T-helper 9 cell (primary cell): ENCODE data around the gene FTCD.
"Not testable (repeated sequence)": the region's sequence is repeated elsewhere in the genome, so short reads cannot be mapped to it uniquely, and the experiment has no call there.

Experiments used
- DNase-seq: peaks from one replicate; pipeline ENCODE4 v3.0.0-alpha.2; 2020

The FTCD gene

DNA sequence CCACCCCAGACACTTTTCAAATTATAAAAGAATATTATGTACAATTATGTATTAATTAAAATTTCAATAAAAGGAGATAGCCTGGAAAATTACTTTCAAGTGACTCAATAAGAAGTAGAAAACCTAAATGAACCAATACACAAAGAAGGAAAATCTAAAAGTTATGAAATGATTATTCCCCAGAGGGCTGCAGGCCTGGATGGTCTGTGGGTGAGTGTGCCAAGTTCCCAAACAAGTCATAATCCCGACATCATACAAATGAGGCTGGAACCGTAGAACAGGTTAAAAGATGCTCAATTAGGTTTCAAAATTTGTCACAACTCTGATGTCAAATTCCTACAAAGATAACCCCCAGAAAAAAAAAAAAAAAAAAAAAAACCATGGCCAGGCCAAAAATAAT lies 16.2 kb upstream of the FTCD start:
- no peak for DNase-seq

DNA sequence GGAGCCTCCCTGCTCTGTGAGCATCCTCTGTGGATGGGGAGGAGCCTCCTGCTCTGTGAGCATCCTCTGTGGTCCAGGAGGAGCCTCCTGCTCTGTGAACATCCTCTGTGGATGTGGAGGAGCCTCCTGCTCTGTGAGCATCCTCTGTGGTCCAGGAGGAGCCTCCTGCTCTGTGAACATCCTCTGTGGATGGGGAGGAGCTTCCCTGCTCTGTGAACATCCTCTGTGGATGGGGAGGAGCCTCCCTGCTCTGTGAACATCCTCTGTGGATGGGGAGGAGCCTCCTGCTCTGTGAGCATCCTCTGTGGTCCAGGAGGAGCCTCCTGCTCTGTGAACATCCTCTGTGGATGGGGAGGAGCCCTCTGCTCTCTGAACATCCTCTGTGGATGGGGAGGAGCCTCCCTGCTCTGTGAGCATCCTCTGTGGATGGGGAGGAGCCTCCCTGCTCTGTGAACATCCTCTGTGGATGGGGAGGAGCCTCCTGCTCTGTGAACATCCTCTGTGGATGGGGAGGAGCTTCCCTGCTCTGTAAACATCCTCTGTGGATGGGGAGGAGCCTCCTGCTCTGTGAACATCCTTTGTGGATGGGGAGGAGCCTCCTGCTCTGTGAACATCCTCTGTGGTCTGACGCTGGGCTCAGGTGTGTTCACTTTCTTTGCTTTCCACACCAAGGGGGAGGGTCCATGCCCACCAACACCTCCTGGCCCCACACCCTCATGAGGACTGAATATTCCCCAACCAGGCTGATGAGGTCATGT lies 15.2 kb upstream of the FTCD start:
- DNase-seq = not testable (repeated sequence)

DNA sequence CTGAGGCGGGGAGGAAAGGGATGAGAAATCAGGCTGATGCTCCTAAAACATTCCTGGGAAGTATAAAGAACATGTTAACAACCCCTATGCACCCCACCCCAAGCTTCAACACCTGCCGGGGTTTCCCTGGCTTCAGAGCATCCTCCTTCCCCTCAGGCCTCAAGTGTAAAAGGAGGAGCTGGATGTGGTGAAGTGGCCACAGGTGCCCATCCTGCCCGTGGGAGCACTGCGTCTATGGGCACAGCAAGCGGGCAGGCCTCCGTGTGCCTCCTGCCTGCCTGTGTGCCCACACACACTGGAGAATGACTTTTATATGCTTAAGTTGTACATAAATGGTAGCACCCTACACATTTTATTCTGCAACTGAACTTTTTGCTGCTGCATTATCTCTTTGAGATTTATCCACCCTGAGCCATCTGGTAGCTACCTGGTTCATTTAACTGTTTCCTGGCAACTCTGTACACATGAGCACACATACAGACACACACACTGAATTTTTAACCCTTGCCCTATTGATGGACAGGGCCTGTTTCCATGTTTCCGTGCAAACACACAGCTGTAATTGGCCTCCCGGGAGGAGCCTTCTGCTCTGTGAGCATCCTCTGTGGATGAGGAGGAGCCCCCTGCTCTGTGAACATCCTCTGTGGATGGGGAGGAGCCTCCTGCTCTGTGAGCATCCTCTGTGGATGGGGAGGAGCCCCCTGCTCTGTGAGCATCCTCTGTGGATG lies 13.4 kb upstream of the FTCD start:
- DNase-seq = no peak

DNA sequence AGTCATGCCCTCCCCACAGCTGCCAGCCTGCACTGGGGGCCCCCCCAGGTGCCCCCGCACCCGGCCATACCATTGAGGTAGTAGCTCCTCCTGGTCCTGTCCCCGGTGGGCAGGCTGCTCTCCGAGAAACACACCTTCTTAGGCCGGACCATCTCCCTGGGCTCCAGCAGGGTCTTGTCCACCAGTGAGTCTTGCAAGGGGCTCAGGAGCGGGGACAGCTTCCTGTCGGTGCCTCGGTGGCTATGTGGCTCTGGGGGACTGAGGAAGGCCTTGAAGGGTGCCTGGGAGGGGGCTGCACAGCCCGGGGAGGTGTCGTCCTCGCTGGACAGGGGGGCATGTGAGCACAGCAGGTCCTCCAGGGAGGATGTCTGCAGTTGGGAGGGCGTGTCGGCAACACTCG lies 12.9 kb upstream of the FTCD start:
- no peak for DNase-seq

DNA sequence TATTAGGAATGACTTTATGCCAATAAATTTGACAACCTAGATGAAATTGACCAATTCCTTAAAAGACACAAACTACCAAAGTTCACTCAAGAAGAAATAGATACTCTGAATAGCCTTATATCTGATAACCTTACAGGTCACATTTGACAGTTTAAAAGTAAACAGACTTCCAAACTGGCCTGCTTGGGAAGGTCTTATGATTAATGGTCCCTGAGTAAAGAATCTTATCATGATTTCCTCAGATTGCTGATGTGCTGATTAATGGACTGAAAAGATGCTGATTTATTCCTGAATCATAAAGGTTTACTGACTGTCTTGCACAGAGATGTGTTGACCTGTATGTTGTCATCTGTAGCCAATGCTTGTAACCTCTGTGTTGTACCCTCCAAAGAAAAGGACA lies 9.7 kb upstream of the FTCD start:
- DNase-seq = no peak

DNA sequence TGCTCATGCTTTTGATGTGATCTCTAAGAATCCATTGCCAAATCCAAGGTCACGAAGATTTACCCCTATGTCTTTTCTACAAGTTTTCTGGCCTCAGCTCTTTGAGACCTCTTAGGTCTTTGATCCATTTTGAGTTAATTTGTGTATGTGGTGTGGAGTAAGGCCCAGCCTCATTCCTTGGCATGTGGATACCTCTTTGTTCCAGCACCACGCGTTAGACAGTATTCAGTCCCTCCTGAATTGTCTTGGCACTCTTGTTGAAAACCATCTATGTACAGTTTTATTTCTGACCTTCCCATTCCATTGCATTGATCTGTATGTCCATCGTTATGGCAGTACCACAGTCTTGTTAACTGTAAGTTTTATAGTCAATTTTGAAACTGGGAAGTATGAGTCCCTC lies 8.0 kb upstream of the FTCD start:
- DNase-seq = no peak

DNA sequence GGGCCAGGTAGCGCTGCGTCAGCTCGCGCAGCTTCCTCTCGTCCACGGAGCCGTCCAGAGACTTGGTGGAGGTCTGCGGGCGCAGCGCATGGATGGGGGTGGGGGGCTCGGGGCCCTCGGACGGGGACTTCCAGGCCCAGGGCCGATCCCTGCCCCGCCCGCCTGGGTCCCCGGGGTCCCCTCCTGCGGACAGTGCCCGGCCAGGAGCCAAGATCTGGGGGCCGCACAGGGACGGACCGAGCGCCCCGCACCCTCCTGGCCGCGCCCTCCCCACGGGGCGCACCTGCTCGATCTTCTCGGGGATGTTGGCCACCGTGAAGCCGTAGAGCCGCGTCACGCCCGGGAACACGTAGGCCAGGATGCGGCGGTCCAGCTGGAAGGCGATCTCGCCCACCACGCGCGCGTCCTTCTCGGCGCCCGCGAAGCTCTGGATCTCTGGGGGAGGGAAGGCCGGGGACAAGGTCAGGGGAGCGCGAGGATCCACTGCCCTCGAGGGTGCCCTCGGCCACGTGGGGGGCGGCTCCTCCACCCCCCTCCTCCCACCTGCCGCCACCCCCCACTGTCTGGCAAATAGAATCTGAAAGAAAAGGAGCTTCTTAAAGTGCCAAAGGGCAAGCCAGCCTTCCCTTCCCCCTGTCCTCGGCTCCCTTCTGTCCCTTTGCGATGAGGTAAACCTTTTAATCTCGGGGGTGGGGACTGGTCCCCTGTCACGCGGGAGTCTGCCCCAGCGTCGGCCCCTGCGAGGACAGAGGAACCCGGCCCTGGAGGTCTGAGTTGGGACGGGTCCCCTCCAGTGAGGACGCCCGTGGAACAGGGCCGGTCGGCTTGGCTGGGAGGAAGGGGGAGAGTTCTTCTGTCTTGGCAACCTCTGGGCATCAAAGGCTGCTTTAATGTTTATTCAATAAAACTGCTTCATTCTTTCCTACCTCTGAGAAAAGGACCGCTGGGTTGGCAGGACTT lies 6.5 kb upstream of the FTCD start:
- DNase-seq = no peak

DNA sequence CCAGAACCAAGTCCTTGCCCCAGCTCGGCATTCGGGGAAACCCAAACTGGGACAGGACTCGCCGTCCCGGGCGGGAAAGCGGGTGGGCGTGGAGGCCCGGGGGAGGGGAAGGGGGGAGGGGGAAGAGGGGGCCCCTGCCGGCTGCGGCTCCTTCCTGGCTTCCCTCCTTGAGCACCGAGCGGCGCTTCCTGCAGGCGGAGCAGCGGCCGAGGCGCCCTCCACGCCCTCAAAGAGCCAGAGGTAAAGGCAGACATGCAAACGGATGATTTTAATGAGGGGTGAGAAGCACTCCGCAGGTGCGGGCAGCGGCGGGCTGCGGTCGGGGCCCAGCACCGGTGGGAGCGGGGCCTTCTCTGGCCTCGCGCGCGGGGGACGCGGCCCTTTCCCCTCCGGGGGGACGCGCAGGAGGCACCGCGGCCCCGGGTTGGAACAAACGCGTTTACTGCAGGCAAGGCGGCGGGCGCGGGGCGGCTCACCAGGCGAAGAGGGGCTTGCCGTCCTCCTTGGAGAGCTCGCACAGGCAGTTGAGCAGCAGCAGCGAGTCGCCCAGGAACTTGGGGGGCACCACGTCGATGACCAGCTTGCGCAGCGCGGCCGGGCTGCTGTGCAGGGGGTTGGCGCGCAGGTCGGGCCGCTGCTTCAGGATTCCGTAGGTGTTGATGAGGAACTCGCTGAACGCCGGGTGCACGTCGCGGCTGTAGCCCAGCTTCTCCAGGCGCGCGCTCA lies 5.7 kb upstream of the FTCD start:
- no peak for DNase-seq

DNA sequence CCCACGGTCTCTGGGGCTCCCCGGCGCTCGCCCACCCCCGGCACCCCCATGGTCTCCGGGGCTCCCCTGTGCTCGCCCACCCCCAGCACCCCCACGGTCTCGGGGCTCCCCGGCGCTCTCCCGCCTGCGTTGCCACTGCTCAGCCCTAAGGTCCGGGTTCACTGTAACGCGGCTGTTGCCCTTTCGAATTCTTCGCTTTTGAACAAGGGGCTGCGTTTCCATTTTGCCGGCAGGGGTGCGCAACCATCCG lies 5.2 kb upstream of the FTCD start:
- DNase-seq = no peak

DNA sequence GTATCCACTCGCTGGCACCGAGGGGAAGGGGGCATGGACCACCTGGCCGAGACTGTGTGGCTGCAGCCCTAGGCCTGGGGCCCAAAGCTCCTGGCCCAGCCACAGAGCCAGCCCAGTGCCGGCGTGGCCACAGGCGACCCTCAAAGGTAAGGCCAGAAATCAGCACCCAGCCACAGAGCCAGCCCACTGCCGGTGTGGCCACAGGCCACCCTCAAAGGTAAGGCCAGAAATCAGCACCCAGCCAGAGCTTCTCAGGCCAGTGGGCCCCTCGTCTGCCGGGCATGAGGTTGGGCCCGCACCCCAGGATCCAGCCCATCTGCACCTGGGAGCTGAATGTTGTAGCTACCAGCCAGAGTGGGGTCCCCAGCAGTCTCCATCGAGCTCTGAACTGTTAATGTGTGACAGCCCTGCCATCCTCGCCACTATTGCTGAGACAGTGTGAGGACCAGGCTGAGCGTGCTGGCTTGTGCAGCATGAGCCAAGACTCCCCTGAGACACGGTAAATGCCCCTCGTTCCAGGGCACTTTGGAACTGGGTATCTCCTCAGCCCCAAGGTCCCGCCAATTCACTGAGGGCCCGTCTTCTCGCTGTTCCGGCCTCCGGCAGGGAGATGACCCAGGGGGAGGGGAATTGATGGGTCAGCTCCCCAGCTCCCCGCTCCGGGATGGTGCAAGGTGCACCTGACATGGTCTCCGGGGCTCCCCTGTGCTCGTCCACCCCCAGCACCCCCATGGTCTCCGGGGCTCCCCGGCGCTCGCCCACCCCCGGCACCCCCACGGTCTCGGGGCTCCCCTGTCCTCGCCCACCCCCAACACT lies 4.7 kb upstream of the FTCD start:
- no peak for DNase-seq

DNA sequence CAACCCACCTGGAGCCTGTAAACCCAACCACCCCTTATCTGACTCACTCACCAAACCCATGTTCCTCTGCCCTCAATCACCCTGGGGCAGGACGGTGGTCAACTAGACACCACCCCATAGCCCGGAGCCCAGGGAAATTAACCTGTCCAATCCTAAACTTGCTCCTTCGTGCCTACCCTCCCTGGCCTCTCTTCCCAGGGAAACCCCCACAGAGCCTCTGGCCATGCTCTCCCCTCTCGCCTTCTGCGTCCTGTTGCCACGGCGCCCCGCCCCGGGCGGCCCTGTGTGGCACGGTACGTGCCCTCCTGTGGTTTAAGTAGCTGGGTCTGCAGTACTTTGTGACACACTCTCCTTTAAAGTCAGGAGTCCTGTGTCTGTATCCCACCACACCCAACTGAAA lies 4.0 kb upstream of the FTCD start:
- no peak for DNase-seq

DNA sequence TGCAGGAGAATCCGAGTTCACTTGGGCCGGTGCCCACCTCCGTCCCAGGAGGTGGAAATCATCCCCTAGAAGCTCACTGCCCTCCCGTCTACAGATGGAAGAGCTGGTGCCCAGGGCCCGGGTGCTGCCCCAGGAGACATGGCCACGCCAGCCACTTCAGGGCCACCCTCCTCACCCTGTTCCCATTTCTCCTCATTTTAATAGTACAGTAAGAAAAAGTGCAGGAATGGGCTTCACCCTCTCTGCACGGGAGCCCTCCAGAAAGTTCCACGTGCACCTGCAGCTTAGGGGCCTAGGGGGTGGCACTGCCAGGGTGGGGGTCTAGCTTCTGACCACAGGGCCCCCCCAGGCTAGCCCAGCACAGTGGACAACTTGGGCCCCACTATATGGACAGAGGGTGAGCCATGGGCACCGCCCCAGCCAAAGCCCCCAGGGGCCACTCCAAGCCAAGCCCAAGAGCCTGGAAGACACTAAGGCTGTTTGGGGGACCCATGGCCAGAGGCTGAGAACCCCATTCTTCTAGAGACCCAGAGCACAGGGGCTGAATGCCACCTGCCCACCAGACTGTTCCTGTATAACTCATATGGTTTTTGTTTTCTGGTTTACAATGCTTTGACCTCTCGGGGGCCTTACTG lies 3.4 kb upstream of the FTCD start:
- DNase-seq = no peak

DNA sequence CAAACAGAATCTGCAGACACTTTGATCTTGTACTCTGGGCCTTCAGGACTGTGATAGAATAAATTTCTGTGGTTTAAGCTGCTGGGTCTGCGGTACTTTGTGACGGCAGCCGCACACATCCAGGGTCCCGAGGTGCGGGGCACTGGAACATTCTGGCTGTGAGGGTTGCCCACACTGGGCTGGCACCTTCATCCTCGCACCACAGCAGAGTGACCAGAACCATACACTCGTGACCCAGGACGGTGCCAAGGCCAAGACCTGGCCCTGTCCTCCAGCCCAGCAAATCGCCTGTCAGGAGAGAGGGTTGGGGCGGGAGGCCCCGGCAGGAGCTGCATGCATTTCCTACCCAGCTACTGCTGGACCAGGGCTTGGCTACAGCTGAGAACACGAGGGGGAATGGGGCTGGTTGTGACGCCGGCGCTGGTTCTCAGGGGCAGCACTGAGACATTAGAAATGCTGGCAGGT lies 2.6 kb upstream of the FTCD start:
- DNase-seq = no peak

DNA sequence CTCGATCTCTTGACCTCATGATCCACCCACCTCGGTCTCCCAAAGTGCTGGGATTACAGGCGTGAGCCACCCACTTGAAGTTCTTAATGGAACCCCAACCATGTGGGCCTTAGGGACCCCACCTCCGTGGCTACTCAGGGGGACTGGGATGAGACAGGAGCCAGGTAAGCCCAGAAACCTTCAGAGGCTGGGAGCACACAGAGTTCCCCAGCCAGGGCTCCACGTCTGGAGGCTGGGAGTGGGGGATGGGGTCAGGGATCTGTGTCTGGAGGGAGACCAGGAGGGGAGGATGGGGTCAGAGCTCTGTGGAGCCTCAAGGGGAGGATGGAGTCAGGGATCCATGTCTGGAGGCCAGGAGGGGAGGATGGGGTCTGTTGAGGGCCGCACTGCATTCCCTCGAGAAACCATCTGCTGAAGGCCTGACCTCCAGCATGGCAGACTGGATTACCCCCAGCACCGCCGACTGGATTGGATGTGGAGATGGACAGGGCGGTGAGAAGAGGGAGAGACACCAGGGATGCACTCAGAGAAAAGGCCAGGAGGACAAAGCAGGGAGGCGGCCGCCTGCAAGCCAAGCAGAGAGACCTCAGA lies 2.1 kb upstream of the FTCD start:
- DNase-seq = no peak

DNA sequence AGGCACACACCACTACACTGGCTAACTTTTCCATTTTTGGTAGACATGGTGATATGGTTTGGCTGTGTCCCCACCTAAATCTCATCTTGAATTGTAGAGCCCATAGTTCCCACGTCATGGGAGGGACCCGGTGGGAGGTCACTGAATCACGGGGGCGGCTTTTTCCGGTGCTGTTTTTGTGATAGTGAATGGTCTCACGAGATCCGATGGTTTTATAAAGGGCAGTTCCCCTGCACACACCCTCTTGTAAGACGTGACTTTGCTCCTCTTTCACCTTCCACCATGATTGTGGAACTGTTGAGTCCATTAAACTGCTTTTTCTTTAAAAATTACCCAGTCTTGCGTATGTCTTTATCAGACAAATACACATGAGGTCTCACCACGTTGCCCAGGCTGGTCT lies 1.3 kb upstream of the FTCD start:
- DNase-seq = no peak

DNA sequence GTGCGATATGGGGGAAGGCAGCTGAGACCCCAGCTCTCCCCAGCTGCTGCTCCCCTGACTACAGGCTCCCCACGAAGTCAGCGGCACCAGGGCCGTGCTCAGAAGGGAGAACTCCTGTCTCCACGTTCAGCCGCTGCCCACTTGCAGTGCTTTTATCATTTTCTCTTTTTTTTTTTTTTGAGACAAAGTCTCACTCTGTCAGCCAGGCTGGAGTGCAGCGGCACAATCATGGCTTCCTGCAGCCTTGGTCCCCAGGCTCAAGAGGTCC lies 933 bp upstream of the FTCD start:
- no peak for DNase-seq

DNA sequence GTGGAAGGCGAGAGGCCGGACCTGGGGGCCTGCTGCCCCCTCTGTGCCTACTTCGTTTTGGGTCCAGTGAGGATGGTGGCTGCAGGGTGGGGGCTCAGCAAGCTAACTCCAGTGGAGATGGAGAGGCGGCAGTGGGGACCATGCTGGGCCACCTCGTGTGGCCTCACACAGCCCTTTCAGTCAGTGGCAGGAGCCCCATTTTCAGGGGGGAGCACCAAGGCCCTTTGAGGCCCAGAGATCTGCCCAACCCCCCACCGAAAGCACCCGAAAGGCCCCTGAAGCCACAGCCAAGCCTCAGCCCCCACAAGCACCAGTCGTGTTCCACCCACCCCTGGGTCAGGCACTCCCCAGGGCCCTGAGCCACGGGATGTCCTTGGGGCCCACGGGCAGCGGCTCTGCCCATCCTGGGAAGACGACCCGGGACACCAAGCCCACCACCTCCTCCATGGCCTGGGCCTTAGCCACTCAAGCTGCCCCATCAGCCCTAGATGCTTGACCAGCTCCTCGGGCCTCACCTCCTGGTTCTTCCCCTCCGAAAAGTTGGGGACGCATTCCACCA lies 345 bp downstream of the FTCD start:
- no peak for DNase-seq

DNA sequence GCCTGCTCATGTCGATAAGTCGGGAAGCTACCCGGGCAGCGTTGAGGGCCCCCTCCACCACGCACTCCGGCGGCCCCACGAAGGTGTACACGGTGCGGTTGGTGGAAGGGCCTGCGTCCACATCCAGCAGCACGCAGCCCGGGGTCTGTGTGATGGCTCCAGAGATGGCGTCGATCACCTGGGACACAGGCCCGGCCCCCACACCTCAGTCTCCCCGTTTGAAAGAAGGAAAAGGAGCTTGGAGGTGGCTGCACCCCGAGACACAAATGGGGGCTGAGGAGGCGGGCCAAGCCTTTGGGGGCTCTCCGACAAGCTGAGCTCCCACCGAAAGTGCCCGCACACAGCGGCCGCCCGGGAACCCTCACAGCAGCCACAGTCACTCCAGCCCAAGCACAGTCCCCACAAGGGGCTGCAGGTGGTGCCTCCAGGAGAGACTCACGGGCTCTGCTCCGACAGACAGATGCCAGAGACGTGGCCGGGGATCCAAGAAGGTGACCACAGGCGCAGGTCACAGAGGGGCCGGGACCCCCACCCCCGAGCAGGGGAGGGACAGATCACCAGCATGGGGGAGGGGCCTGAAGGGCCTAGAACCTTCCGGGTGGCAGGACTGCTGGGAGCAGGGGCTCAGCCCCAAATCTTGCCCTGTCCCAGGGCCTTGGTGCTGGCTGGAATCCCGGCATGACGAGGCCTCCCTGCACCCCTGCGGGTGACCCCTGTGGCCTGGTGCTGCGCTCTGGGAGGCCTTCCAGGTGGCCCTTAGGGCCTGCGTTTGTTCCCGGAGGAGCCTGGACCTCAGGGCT lies 1.0 kb downstream of the FTCD start:
- no peak for DNase-seq

DNA sequence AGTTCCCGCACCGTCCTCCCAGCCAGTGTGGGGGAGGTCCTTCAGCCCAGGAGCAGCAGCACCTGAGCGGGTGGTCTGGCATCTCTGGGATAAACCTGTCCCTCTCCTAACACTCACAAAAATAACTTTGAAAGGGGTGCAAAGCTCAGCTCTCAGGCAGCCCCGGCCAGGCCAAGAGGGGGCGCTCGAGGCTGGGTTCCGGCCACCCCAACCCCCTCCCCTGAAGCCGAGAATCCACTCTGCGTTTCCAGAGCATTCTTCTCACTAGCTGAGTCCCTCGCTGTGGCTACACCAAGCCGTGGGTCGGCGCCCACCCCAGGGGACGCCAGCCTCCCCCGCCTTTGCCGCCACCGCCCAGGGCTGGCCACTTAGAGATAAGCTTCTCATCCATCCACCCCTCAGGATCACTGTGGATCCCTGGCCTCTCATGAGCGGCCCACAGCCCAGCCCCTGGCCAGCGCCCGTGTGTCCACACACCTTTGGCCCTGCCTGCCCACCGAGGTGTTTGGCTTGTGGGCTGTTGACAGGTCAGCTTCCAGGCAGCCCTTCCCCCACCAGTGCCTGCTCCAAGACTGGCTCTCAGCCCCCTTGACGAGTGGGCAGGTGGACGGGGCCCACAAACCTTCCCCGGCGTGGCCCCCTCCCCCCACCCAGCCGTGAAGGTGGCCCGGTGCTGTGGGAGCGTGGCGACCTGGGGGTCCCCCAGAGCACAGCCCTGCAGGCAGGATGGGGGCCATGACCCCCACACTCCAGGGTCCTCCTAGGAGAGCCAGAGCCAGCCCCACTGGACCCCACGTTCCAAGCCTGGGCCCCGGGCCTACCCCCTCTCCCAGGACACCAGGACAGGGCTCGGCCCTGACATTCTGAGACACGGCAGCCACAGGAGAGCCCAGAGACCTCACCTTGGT lies 1.9 kb downstream of the FTCD start:
- peak; percentile 22 for DNase-seq
